ENCODE data around the gene ACOT8.

- TF ChIP-seq EZH2phosphoT487 (IDR thresholded peaks at IDR 0.05; ENCODE audit: insufficient read depth, low read depth) (no peak), EZH2 (IDR thresholded peaks at IDR 0.05; ENCODE audit: insufficient read depth, poor library complexity, severe bottlenecking) (no peak)
Measured at GRCh38 chr20:45883100-45883469, 25.9 kb upstream of the ACOT8 start.

Measured in GM23248 (cell line).